Sigmoid colon (tissue), 7 donors: ENCODE results near the gene POLR1A. TPM values are rescaled to one million over a fixed set of nuclear protein-coding genes. Genes with fewer than 3 reads are reported as not detected.
A peak's percentile ranks its signal among the peaks of the same experiment; 100 is the strongest.

Experiments
- DNase-seq: peaks from one replicate; pipeline ENCODE4 v3.0.0-alpha.2; 2019
- H3K27ac ChIP-seq, 4 donors: fragments of 200-600 bp; sonication (generic); one replicate each; pipeline ENCODE4 v1.5.1; 2016 to 2019; ENCODE audit warnings: mild to moderate bottlenecking in 1 of 4
- H3K27me3 ChIP-seq, 3 donors: fragments of 200-600 bp; sonication (generic); one replicate each; pipeline ENCODE4 v1.5.1; 2019; ENCODE audit warnings: mild to moderate bottlenecking in 1 of 3
- H3K36me3 ChIP-seq, 4 donors: fragments of 200-600 bp; sonication (generic); one replicate each; pipeline ENCODE4 v1.5.1; 2016 to 2019
- H3K4me1 ChIP-seq, 4 donors: fragments of 200-600 bp; sonication (generic); one replicate each; pipeline ENCODE4 v1.5.1; 2017 to 2019
- H3K4me3 ChIP-seq, 4 donors: fragments of 200-600 bp; sonication (generic); one replicate each; pipeline ENCODE4 v1.5.1; 2017 to 2019; ENCODE audit warnings: mild to moderate bottlenecking in 2 of 4, moderate library complexity in 1 of 4
- H3K9me3 ChIP-seq, 4 donors: fragments of 200-600 bp in 3 of 4; sonication (generic) in 3 of 4; one replicate each; pipeline versions ENCODE4 v1.5.1 to v1.6.1; 2013 to 2019
- EP300 ChIP-seq, 4 donors: sonication (generic); formaldehyde crosslinking; IDR thresholded peaks; one replicate each; pipeline ENCODE4 v1.6.1; 2017; ENCODE audit warnings: antibody characterized with exemption in 4 of 4
- POLR2A ChIP-seq, 2 donors: fragments of 450-650 bp; IDR thresholded peaks; one replicate each; pipeline ENCODE4 v1.6.1; 2016; ENCODE audit warnings: antibody characterized with exemption in 2 of 2, mild to moderate bottlenecking in 2 of 2, moderate library complexity in 2 of 2
- POLR2AphosphoS5 ChIP-seq, 4 donors: sonication (generic); formaldehyde crosslinking; IDR thresholded peaks; one replicate each; pipeline ENCODE4 v1.6.1; 2017; ENCODE audit warnings: antibody characterized with exemption in 4 of 4
- WGBS, 2 donors: extraction: QIAGEN DNeasy Blood & Tissue Kit; methylation state at CpG; one replicate each; pipeline ENCODE4 v1.1.7; 2013; 5-methylcytosine and 5-hydroxymethylcytosine counted together
- intact Hi-C: fragments of 100-400 bp; cut with DNase I; formaldehyde crosslinking; loops from one replicate; pipeline ENCODE4 v1.15.1; 2023
- polyA plus RNA-seq, 3 donors: library from polyadenylated mRNA; stranded (reverse); fragments of 200-250 nt; gene quantifications; one replicate each; pipeline ENCODE4 v1.2.3, GENCODE V29; 2013
- total RNA-seq, 4 donors: library from RNA; depleted of rRNA; stranded (reverse); fragments of >200 nt; gene quantifications; one replicate each; pipeline ENCODE4 v1.1.0, GENCODE V29; 2016
- TF ChIP-seq, protein P1 (sequence below), 4 experiments: fragments of 450-650 bp in 3 of 4; fragments of 200-600 bp in 1 of 4; IDR thresholded peaks; one replicate each; pipeline ENCODE4 v1.5.1; 2016 to 2019; ENCODE audit warnings: antibody characterized with exemption in 4 of 4, mild to moderate bottlenecking in 3 of 4, moderate library complexity in 2 of 4
- donor health status: healthy with polysubstance abuse.
- donor health status: Bipolar disorder and iron deficiency.
- donor health status: healthy.

POLR1A gene
- total and polyA plus RNA-seq, 7 donors, result 1.2 to 17.9 (median 10.1) TPM

DNA sequence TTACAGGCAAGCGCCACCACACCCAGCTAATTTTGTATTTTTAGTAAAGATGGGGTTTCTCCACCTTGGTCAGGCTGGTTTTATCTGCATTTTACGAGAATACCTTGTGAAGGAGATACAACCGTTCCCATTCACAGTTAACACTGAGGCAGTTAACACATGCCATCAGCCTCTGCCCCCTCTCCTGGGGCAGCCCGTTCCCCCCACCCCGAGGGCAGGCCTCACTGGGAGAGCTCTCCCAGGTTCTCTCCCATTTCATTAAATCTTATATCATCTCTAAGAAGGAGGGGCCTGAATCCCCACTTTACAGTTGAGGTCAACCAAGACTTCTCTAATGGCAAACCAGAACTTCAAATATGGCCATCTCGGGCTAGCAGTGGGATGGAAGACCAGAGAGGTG, 121.9 kb downstream of the POLR1A start:
- no peaks in the 10 kb centered on the region for H3K27me3 ChIP-seq
- no peak overlapping the region for H3K27ac ChIP-seq
- intact Hi-C loops, result no loop called here
- H3K4me1 ChIP-seq, result peaks cover 0 to 20% (median 17%) of the 10 kb centered on the region in 4 donors
- H3K4me3 ChIP-seq, result no peak overlapping the region
- H3K36me3 ChIP-seq, result no peaks in the 10 kb centered on the region
- 87 to 92% methylated on average over 6 of the region's 6 CpGs for WGBS, 2 donors
- TF ChIP-seq POLR2A (IDR thresholded peaks at IDR 0.05), result no peak
- TF ChIP-seq, protein P1, sequence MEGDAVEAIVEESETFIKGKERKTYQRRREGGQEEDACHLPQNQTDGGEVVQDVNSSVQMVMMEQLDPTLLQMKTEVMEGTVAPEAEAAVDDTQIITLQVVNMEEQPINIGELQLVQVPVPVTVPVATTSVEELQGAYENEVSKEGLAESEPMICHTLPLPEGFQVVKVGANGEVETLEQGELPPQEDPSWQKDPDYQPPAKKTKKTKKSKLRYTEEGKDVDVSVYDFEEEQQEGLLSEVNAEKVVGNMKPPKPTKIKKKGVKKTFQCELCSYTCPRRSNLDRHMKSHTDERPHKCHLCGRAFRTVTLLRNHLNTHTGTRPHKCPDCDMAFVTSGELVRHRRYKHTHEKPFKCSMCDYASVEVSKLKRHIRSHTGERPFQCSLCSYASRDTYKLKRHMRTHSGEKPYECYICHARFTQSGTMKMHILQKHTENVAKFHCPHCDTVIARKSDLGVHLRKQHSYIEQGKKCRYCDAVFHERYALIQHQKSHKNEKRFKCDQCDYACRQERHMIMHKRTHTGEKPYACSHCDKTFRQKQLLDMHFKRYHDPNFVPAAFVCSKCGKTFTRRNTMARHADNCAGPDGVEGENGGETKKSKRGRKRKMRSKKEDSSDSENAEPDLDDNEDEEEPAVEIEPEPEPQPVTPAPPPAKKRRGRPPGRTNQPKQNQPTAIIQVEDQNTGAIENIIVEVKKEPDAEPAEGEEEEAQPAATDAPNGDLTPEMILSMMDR (IDR thresholded peaks at IDR 0.05), result no peak
- no peak for TF ChIP-seq POLR2AphosphoS5 (IDR thresholded peaks at IDR 0.05)
- no peak for TF ChIP-seq EP300 (IDR thresholded peaks at IDR 0.05)
- DNase-seq, result no peak
- no peaks in the 10 kb centered on the region for H3K9me3 ChIP-seq

DNA sequence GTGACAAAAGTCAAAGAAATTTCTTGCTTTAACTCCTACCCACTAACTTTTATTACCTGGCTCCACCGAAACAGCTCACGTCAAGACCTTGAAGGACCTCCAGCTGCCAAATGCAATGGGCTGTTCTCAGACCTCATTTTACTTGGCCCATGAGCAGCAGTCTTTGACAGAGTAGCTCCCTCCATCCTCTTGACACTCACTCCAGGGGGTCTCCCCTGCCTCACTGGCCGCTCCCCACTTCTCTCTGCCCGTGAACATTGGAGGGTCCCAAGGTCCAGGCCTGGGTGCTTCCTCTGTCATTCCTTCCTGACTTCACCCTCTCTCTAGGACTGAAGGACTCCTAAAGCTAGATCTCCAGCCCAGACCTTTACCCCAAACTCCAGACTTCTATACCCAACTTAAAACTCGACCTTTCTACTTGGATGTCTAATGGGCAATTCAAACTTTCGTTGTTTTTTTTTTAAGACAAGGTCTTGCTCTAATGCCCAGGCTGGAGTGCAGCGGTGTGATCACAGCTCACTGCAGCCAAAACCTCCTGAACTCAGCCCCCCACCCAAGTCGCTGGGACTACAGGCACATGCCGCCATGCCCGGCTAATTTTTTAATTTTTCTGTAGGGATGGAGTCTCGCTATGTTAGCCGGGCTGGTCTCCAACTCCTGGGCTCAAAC, 124.0 kb downstream of the POLR1A start:
- 81 to 91% methylated on average over 12 of the region's 12 CpGs for WGBS, 2 donors
- intact Hi-C loops, result no loop called here
- DNase-seq, result no peak
- no peak overlapping the region for H3K4me3 ChIP-seq
- no peaks in the 10 kb centered on the region for H3K9me3 ChIP-seq
- H3K36me3 ChIP-seq, result no peaks in the 10 kb centered on the region
- no peaks in the 10 kb centered on the region for H3K27me3 ChIP-seq
- H3K27ac ChIP-seq, result no peak overlapping the region
- peaks cover 0 to 14% (median 5%) of the 10 kb centered on the region in 4 donors for H3K4me1 ChIP-seq
- TF ChIP-seq EP300 (IDR thresholded peaks at IDR 0.05) (no peak), POLR2A (IDR thresholded peaks at IDR 0.05) (no peak), POLR2AphosphoS5 (IDR thresholded peaks at IDR 0.05) (no peak)
- TF ChIP-seq, protein P1 (IDR thresholded peaks at IDR 0.05), result no peak

DNA sequence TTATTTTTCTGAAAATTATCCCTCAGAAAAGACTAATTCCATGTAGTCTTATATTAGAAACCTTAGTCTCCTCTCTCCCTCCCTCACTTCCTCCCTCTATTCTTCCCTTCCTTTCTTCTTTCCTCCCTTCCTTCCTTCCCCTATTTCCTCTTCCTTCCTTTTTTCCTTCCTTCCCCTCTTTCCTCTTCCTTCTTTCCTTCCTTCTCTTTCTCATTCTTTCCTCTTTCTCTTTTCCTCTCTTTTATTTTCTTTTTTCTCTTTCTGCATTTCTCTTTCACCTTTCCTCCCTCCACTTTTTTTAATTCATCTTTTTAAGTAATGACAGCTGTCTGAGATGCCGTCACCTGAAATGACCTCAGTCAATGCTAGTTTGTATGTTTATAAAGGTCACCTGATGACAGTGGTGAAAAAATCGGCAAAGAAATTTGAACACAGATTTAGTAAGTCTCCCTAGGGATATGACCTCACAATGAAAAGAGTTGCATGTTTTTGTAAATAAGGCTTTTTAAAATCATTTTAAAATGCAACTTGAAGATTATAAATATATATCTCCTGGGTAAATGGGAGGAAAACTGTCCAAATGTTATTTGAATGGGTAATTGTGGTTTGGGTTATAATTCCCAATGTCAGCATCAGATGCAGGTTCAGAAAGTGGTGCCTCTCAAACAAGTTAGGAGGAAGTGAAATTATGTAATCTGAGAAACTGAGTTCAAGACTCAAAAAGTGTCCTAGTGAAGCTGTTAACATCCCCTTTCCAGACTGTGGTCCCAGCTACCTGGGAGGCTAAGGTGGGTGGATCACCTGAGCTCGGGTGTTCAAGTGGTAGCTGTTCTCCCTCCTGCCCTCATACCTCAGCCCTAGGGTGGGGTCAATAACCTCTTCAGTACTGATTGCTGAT, 126.6 kb downstream of the POLR1A start:
- WGBS, 2 donors, result 50 to 75% methylated on average over 3 of the region's 3 CpGs
- intact Hi-C loops, result loop anchor here (5.0 kb wide), 1 partner anchor 92 kb away; the partner anchor contains the start of gene ST3GAL5
- Histone ChIP-seq H3K27ac (no peak overlapping the region), H3K36me3 (no peaks in the 10 kb centered on the region), H3K4me3 (no peak overlapping the region), H3K9me3 (no peaks in the 10 kb centered on the region), H3K27me3 (no peaks in the 10 kb centered on the region), H3K4me1 (peaks cover 0 to 14% (median 5%) of the 10 kb centered on the region in 4 donors)
- no peak for DNase-seq
- TF ChIP-seq POLR2AphosphoS5 (IDR thresholded peaks at IDR 0.05), result no peak
- TF ChIP-seq EP300 (IDR thresholded peaks at IDR 0.05), result no peak
- no peak for TF ChIP-seq POLR2A (IDR thresholded peaks at IDR 0.05)
- TF ChIP-seq, protein P1 (IDR thresholded peaks at IDR 0.05), result no peak

DNA sequence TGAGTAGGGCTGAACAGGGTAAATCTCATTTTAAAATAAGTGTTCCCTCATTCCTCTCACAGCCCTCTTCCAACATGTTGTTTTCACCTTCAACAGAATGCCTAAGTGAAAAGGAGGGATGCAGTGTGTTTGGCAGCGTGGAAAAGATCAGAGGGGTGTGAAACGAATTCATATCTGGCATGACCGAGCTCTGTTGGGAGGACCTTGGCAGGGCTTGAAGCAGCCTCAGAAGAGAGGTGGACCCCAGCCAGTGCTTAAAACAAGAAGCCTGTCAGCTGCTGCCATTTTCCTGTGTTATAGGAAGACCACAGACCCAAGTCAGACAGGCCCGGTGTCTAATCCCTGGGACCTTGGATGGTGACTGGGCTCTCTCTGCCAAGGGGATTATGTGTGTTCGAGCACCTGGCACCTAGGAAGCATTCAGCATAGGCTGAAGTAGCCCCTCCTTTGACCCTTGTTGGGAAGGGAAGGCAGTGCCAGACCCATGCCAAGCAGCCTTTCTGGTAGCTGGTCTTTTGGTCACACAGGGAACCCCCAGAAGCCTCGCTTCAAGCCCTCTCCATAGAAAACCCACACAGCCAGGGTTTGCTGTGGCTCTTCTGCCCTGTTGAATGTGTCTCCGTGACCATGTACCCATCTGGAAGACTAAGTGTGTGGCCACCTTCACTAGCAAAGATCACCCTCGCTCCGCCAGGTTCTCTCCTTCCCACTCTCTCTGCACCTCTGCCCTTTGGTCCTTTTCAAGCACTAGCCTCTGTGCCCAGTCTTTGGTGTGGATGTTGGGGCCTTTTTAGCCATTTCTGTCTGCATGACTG, 129.4 kb downstream of the POLR1A start:
- H3K9me3 ChIP-seq, result no peaks in the 10 kb centered on the region
- H3K4me3 ChIP-seq, result no peak overlapping the region
- H3K4me1 ChIP-seq, result peaks cover 0 to 14% (median 5%) of the 10 kb centered on the region in 4 donors
- no peaks in the 10 kb centered on the region for H3K27me3 ChIP-seq
- DNase-seq, result peak; percentile 47
- TF ChIP-seq POLR2AphosphoS5 (IDR thresholded peaks at IDR 0.05) (no peak), POLR2A (IDR thresholded peaks at IDR 0.05) (no peak), EP300 (IDR thresholded peaks at IDR 0.05) (no peak)
- TF ChIP-seq, protein P1 (IDR thresholded peaks at IDR 0.05), result no peak
- 90 to 92% methylated on average over 9 of the region's 9 CpGs for WGBS, 2 donors
- H3K36me3 ChIP-seq, result no peaks in the 10 kb centered on the region
- intact Hi-C loops, result loop anchor here (5.0 kb wide), 1 partner anchor 89 kb away; the partner anchor contains the start of gene ST3GAL5
- H3K27ac ChIP-seq, result no peak overlapping the region
